ENCODE results near the gene PEA15. TPM values are rescaled to one million over a fixed set of nuclear protein-coding genes. Genes with fewer than 3 reads are reported as not detected.

PEA15 gene
- total and polyA plus RNA-seq, 9 of the 15 experiments (the other 6 are each of a cell fraction or from before 2014, with no cell fraction given): 8.2 to 175 (median 35.4) TPM

DNA sequence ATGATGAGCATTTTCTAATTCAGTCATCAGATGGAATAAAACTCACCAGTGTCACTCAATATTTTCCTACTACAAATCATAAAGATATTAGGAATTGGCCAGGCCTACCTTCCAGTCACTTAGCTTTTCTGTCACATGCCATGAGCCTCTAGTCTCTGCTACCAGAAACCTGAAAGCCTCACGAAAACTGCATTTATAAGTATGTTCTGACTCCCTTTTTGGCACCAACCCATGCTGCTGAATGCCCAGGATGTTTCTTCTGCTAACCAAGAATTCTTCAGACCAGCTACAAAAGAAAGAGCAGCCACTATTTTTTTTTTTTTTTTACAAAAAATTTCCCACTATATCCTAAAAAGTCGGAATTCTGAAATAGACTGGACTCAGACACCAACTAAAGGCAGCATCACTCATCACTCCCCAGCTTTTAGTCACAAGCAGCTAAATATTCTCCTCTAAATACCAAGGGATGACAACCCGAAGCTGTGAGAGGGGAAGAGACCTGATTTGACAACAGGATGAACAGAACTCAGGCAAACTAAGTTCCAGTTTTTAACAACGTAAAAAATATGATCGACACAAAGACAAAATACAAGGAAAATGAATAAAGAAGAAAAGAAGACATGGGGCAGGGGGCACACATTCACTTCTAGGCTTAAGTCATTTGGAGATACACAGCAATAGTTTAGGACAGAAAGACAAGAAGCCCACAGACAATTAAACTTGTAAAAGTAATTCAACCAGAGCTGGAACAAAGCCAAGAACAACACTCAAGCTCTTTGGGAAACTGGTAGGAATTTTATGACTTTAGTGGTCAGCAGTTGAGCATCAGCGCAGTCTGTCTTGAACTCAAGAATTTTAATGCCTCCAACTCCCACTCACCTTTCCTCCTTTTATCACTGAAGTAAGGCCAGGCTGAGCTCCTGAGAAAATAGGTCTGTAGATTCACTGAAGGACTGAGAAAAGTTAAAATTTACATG, 55.5 kb downstream of the PEA15 start:
- Histone ChIP-seq H3K9me1 (ENCODE audit: control insufficient read depth, insufficient read depth, low read length) (no peaks in the 10 kb centered on the region), H3K4me2 (ENCODE audit: insufficient read depth, low read length) (peak overlapping the region; percentile 93), H3K9me3 (replicated peaks; ENCODE audit: control insufficient read depth, insufficient read depth, low read depth, low read length) (no peaks in the 10 kb centered on the region), H3K4me1 (replicated peaks in 1 of 2; ENCODE audit: control insufficient read depth in 2 of 2, insufficient read depth in 2 of 2, low read length in 2 of 2) (peaks cover 6 to 20% of the 10 kb centered on the region in 2 experiments; a peak in 4 of 5 replicates), H3K27me3 (ENCODE audit: control insufficient read depth in 2 of 2, insufficient read depth in 2 of 2, low read length in 2 of 2) (no peaks in the 10 kb centered on the region), H3K4me3 (peak overlapping the region; percentile 77), H2AFZ (ENCODE audit: low read depth, low read length) (no peak overlapping the region), H3K27ac (ENCODE audit: extremely low read depth, low read depth, low read length) (peak overlapping the region; percentile 98; the same call in 2 of the 3 replicates), H4K20me1 (replicated peaks; ENCODE audit: control insufficient read depth, insufficient read depth, low read length) (no peaks in the 10 kb centered on the region), H3K79me2 (ENCODE audit: control insufficient read depth, insufficient read depth, low read length) (peaks cover 61% of the 10 kb centered on the region), H3K9ac (ENCODE audit: insufficient read depth in 1 of 2, low read depth in 2 of 2, low read length in 2 of 2) (peak overlapping the region; percentile 72 to 98; a peak in 3 of 4 replicates), H3K36me3 (ENCODE audit: control insufficient read depth, insufficient read depth, low read length) (peaks cover 29% of the 10 kb centered on the region; the same call in 2 of the 3 replicates)
- peak in 1 of 4 experiments; percentile 54 for DNase-seq (ENCODE audit: extremely low read depth in 1 of 4, low spot score in 3 of 4)
- in situ Hi-C loops (cut with MboI) (no loop called here), intact Hi-C loops (cut with micrococcal nuclease) (loop anchor here (5.0 to 10.0 kb wide), 2 partner anchors 117 to 336 kb away; partner anchors contain the start of gene TAGLN2)
- ChIA-PET CTCF (ENCODE audit: low intra/inter-chr PET ratio) (no interaction called here), POLR2A (interaction anchor here (0.5 to 3.0 kb wide), 7 partner anchors 8 to 190 kb away, joined by 3 to 31 read pairs (median 4); partner anchors contain the start of genes KCNJ10 and PEX19)
- WGBS (ENCODE audit: insufficient coverage, low coverage, missing lambda C conversion rate): 29% methylated on average over 6 of the region's 6 CpGs
- BruUV-seq (replicated peaks): no TSS peak
- TF ChIP-seq, protein P1, sequence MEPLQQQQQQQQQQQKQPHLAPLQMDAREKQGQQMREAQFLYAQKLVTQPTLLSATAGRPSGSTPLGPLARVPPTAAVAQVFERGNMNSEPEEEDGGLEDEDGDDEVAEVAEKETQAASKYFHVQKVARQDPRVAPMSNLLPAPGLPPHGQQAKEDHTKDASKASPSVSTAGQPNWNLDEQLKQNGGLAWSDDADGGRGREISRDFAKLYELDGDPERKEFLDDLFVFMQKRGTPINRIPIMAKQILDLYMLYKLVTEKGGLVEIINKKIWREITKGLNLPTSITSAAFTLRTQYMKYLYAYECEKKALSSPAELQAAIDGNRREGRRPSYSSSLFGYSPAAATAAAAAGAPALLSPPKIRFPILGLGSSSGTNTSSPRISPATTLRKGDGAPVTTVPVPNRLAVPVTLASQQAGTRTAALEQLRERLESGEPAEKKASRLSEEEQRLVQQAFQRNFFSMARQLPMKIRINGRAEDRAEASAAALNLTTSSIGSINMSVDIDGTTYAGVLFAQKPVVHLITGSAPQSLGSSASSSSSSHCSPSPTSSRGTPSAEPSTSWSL (CRISPR knock-in tag; IDR thresholded peaks at IDR 0.05; ENCODE audit: borderline replicate concordance): no peak
- TF ChIP-seq RCOR1 (IDR thresholded peaks at IDR 0.05; ENCODE audit: borderline replicate concordance in 1 of 2, low read depth in 2 of 2, low read length in 2 of 2) (0 out of 4 replicates have a peak, but pooled peaks of 1 of the 2 experiments have one; percentile 11), NFIC (IDR thresholded peaks at IDR 0.05) (peak; percentile 94), RAD21 (CRISPR knock-in tag; conservative IDR thresholded peaks at IDR 0.05 in 1 of 2, IDR thresholded peaks at IDR 0.05 in 1 of 2) (0 out of 4 replicates have a peak, but pooled peaks of 1 of the 2 experiments have one; percentile 7), TGIF2 (CRISPR knock-in tag; IDR thresholded peaks at IDR 0.05) (no peak), CBFA2T3 (IDR thresholded peaks at IDR 0.05) (0 out of 2 replicates have a peak, but pooled peaks have one; percentile 2), TEAD4 (IDR thresholded peaks at IDR 0.05; ENCODE audit: low read length) (peak; percentile 63; the same call in 1 of the 2 replicates), TEAD4 (CRISPR knock-in tag; IDR thresholded peaks at IDR 0.05; ENCODE audit: borderline replicate concordance) (no peak), NFIX (CRISPR knock-in tag; IDR thresholded peaks at IDR 0.05; ENCODE audit: low read depth) (peak; percentile 2; the same call in 1 of the 2 replicates), HDAC3 (IDR thresholded peaks at IDR 0.05; ENCODE audit: borderline replicate concordance, partially characterized antibody) (no peak), TBL1XR1 (IDR thresholded peaks at IDR 0.05; ENCODE audit: low read length in 2 of 2) (0 out of 4 replicates have a peak, but pooled peaks of 1 of the 2 experiments have one; percentile 18), TEAD1 (CRISPR knock-in tag; IDR thresholded peaks at IDR 0.05) (0 out of 4 replicates have a peak, but pooled peaks of 1 of the 2 experiments have one; percentile 37)
- ATAC-seq: no peak
- FAIRE-seq: peak; percentile 42
